HG02938 (cell line): ENCODE results near the gene FLYWCH2.

ENCODE experiments used
- ATAC-seq: cut with Tn5 transposase; IDR thresholded peaks from one replicate; pipeline ENCODE4 v1.9.1; 2021; ENCODE audit warnings: mild to moderate bottlenecking, moderate library complexity; ENCODE audit not compliant: unreplicated experiment

The FLYWCH2 gene

GRCh38 chr16:2853531-2854073 lies 29.4 kb upstream of the FLYWCH2 start:
- no peak for ATAC-seq

- ATAC-seq, result no peak
Measured at GRCh38 chr16:2854700-2855309, 28.2 kb upstream of the FLYWCH2 start.

- ATAC-seq, result no peak
Measured at GRCh38 chr16:2855536-2855935, 27.5 kb upstream of the FLYWCH2 start.

- no peak for ATAC-seq
Measured at GRCh38 chr16:2856061-2856670, 26.8 kb upstream of the FLYWCH2 start.

- no peak for ATAC-seq
Measured at GRCh38 chr16:2856686-2857450, 26.1 kb upstream of the FLYWCH2 start.

GRCh38 chr16:2857451-2858244 lies 25.4 kb upstream of the FLYWCH2 start, which contains the start of gene PRSS22:
PRSS22 (minus strand) TSS chr16:2858170; CDS start chr16:2858104, 66 bp downstream.
- no peak for ATAC-seq

- no peak for ATAC-seq
Measured at GRCh38 chr16:2858245-2859025, 24.6 kb upstream of the FLYWCH2 start.

GRCh38 chr16:2859686-2860265 lies 23.2 kb upstream of the FLYWCH2 start:
- ATAC-seq, result no peak

GRCh38 chr16:2860826-2861567 lies 22.0 kb upstream of the FLYWCH2 start:
- no peak for ATAC-seq

GRCh38 chr16:2865651-2866050 lies 17.4 kb upstream of the FLYWCH2 start:
- no peak for ATAC-seq

- no peak for ATAC-seq
Measured at GRCh38 chr16:2866431-2866830, 16.6 kb upstream of the FLYWCH2 start.

- no peak for ATAC-seq
Measured at GRCh38 chr16:2867661-2867986, 15.4 kb upstream of the FLYWCH2 start.

GRCh38 chr16:2867987-2868789 lies 14.8 kb upstream of the FLYWCH2 start:
- ATAC-seq, result peak; percentile 80

- no peak for ATAC-seq
Measured at GRCh38 chr16:2871926-2872325, 11.1 kb upstream of the FLYWCH2 start.

- no peak for ATAC-seq
Measured at GRCh38 chr16:2874032-2874911, 8.7 kb upstream of the FLYWCH2 start.

- ATAC-seq, result no peak
Measured at GRCh38 chr16:2874912-2875362, 8.1 kb upstream of the FLYWCH2 start.

GRCh38 chr16:2879854-2880508 lies 3.0 kb upstream of the FLYWCH2 start:
- ATAC-seq, result no peak
